Measurements from ENCODE around the gene CSTPP1.

GRCh38 chr11:46890665-46891064, 45.9 kb upstream of the CSTPP1 start:
- TF ChIP-seq, protein P1, sequence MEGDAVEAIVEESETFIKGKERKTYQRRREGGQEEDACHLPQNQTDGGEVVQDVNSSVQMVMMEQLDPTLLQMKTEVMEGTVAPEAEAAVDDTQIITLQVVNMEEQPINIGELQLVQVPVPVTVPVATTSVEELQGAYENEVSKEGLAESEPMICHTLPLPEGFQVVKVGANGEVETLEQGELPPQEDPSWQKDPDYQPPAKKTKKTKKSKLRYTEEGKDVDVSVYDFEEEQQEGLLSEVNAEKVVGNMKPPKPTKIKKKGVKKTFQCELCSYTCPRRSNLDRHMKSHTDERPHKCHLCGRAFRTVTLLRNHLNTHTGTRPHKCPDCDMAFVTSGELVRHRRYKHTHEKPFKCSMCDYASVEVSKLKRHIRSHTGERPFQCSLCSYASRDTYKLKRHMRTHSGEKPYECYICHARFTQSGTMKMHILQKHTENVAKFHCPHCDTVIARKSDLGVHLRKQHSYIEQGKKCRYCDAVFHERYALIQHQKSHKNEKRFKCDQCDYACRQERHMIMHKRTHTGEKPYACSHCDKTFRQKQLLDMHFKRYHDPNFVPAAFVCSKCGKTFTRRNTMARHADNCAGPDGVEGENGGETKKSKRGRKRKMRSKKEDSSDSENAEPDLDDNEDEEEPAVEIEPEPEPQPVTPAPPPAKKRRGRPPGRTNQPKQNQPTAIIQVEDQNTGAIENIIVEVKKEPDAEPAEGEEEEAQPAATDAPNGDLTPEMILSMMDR (IDR thresholded peaks at IDR 0.05; ENCODE audit: insufficient read depth, low read length, poor library complexity, severe bottlenecking): no peak
- no peak for TF ChIP-seq EZH2phosphoT487 (conservative IDR thresholded peaks at IDR 0.05; ENCODE audit: low read length)
